GM21515 (cell line): Measurements from ENCODE around the gene FRMD7.
A peak's percentile ranks its signal among the peaks of the same experiment; 100 is the strongest.
"Not testable (repeated sequence)": the region's sequence is repeated elsewhere in the genome, so short reads cannot be mapped to it uniquely, and the experiment has no call there.

Experiments
- ATAC-seq: cut with Tn5 transposase; IDR thresholded peaks from one replicate; pipeline ENCODE4 v1.9.1; 2021; ENCODE audit not compliant: unreplicated experiment

FRMD7 gene

GRCh38 chrX:132094164-132094563, 33.7 kb downstream of the FRMD7 start:
- no peak for ATAC-seq

GRCh38 chrX:132093239-132093860, 34.5 kb downstream of the FRMD7 start:
- ATAC-seq = no peak

GRCh38 chrX:132092439-132093065, 35.3 kb downstream of the FRMD7 start:
- ATAC-seq = peak; percentile 93

GRCh38 chrX:132090403-132091159, 37.2 kb downstream of the FRMD7 start:
- no peak for ATAC-seq

- ATAC-seq = no peak
Measured at GRCh38 chrX:132088864-132089263, 39.0 kb downstream of the FRMD7 start.

- no peak for ATAC-seq
Measured at GRCh38 chrX:132086672-132087071, 41.1 kb downstream of the FRMD7 start.

- ATAC-seq = no peak
Measured at GRCh38 chrX:132085786-132086185, 42.0 kb downstream of the FRMD7 start.

GRCh38 chrX:132077912-132078311, 49.9 kb downstream of the FRMD7 start:
- no peak for ATAC-seq

- ATAC-seq = no peak
Measured at GRCh38 chrX:132077414-132077813, 50.4 kb downstream of the FRMD7 start.

GRCh38 chrX:132071254-132071653, 56.6 kb downstream of the FRMD7 start:
- ATAC-seq = no peak

GRCh38 chrX:132068405-132068804, 59.4 kb downstream of the FRMD7 start:
- no peak for ATAC-seq

- ATAC-seq = no peak
Measured at GRCh38 chrX:132063862-132064261, 64.0 kb downstream of the FRMD7 start.

- ATAC-seq = no peak
Measured at GRCh38 chrX:132063334-132063733, 64.5 kb downstream of the FRMD7 start.

- no peak for ATAC-seq
Measured at GRCh38 chrX:132059973-132060540, 67.8 kb downstream of the FRMD7 start.

GRCh38 chrX:132058975-132059374, 68.8 kb downstream of the FRMD7 start:
- no peak for ATAC-seq

- no peak for ATAC-seq
Measured at GRCh38 chrX:132058050-132058449, 69.8 kb downstream of the FRMD7 start.

- not testable (repeated sequence) for ATAC-seq
Measured at GRCh38 chrX:132051778-132052177, 76.0 kb downstream of the FRMD7 start.

- no peak for ATAC-seq
Measured at GRCh38 chrX:132046533-132046932, 81.3 kb downstream of the FRMD7 start.

GRCh38 chrX:132045456-132045855, 82.4 kb downstream of the FRMD7 start:
- ATAC-seq = no peak

- no peak for ATAC-seq
Measured at GRCh38 chrX:132044953-132045352, 82.9 kb downstream of the FRMD7 start.

- ATAC-seq = no peak
Measured at GRCh38 chrX:132043977-132044376, 83.8 kb downstream of the FRMD7 start.

GRCh38 chrX:132041015-132041414, 86.8 kb downstream of the FRMD7 start:
- ATAC-seq = no peak
